ENCODE measurements around the gene ZKSCAN4. TPM values are rescaled to one million over a fixed set of nuclear protein-coding genes. Genes with fewer than 3 reads are reported as not detected.

ZKSCAN4 gene
- total RNA-seq, 1 donor from 2014 or later, result 3.9 TPM

DNA sequence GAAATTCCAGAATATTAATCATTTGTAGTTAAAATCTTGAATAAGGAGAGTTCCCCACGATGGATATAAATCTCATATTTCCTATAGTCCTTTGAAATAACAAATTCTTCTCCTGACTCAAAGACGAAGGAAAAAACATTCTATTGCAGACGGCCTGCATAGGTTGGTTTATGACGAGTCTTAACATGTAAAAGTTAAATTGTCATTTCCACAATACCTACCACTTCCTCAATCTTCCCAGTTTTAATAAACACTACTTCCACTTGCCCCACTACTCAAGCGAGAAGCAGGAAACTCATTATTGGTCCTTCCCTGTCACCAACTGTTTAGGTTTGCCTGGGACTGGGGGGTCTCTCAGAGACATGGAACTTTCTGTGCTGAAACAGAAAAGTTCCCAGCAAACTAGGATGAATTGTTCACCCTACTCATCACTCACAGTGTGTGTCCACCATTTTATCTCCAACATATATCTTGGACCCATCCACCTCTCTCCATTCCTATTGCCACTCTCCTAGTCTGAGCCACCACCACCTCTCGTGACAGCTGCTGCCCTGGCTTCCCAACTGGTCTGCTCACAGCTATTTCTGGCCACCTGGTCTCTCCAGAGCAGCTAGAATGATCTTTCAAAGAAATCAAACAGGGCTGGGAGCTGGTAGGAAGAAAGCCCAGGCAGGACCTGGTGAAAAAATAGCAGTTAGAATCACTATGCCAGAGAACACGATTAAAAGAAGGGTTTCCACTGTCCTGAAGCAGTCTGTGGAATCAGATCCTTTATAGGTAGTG lies 42.1 kb downstream of the ZKSCAN4 start:
- no peak overlapping the region for H3K4me3 ChIP-seq (ENCODE audit: insufficient read depth, low read depth, low read length)
- no peaks in the 10 kb centered on the region for H3K79me2 ChIP-seq (ENCODE audit: insufficient read depth, low read length)
- no peak for TF ChIP-seq CTCF (IDR thresholded peaks at IDR 0.05; ENCODE audit: insufficient read depth, low read depth, low read length)
- no peak for TF ChIP-seq EZH2 (IDR thresholded peaks at IDR 0.05; ENCODE audit: insufficient read depth, low read length)
- H2AFZ ChIP-seq (ENCODE audit: low read depth, low read length), result no peak overlapping the region
- H3K9ac ChIP-seq (ENCODE audit: low read length), result no peak overlapping the region
- peaks cover 5% of the 10 kb centered on the region for H3K4me1 Mint-ChIP-seq (ENCODE audit: low read depth, unreplicated experiment)
- FAIRE-seq (no peak), DNase-seq (ENCODE audit: low read depth) (no peak)
- no peak overlapping the region for H3K27ac ChIP-seq (ENCODE audit: low read depth, low read length)
- H3K27me3 ChIP-seq (ENCODE audit: insufficient read depth, low read length), result peaks cover 62% of the 10 kb centered on the region
- no peak overlapping the region for H3K27ac Mint-ChIP-seq (ENCODE audit: unreplicated experiment)
- H3K27me3 Mint-ChIP-seq (ENCODE audit: low read depth, unreplicated experiment), result peaks cover 57% of the 10 kb centered on the region
- no peaks in the 10 kb centered on the region for H3K9me3 Mint-ChIP-seq (ENCODE audit: unreplicated experiment)
- no peak overlapping the region for H3K4me3 Mint-ChIP-seq (ENCODE audit: unreplicated experiment)
- H3K4me1 ChIP-seq (ENCODE audit: insufficient read depth, low read length), result peaks cover 18% of the 10 kb centered on the region
- H3K36me3 ChIP-seq (ENCODE audit: insufficient read depth, low read length), result no peaks in the 10 kb centered on the region
- H3K36me3 Mint-ChIP-seq (ENCODE audit: low read depth, unreplicated experiment), result no peaks in the 10 kb centered on the region
- H4K20me1 ChIP-seq (ENCODE audit: insufficient read depth, low read length), result no peaks in the 10 kb centered on the region
- H3K4me2 ChIP-seq (ENCODE audit: low read length), result no peak overlapping the region
- no peaks in the 10 kb centered on the region for H3K9me3 ChIP-seq (ENCODE audit: insufficient read depth, low read depth, low read length)

- peaks cover 18% of the 10 kb centered on the region for H3K4me1 ChIP-seq (ENCODE audit: insufficient read depth, low read length)
- H3K4me2 ChIP-seq (ENCODE audit: low read length), result peak overlapping the region; percentile 96
- H3K27me3 ChIP-seq (ENCODE audit: insufficient read depth, low read length), result peaks cover 62% of the 10 kb centered on the region
- Mint-ChIP-seq H3K36me3 (ENCODE audit: low read depth, unreplicated experiment) (no peaks in the 10 kb centered on the region), H3K9me3 (ENCODE audit: unreplicated experiment) (no peaks in the 10 kb centered on the region), H3K27ac (ENCODE audit: unreplicated experiment) (peak overlapping the region; percentile 36), H3K4me1 (ENCODE audit: low read depth, unreplicated experiment) (peaks cover 5% of the 10 kb centered on the region), H3K4me3 (ENCODE audit: unreplicated experiment) (peak overlapping the region; percentile 91), H3K27me3 (ENCODE audit: low read depth, unreplicated experiment) (peaks cover 61% of the 10 kb centered on the region)
- H3K9me3 ChIP-seq (ENCODE audit: insufficient read depth, low read depth, low read length), result peaks cover under 1% of the 10 kb centered on the region
- peak overlapping the region; percentile 65 for H3K9ac ChIP-seq (ENCODE audit: low read length)
- H3K4me3 ChIP-seq (ENCODE audit: insufficient read depth, low read depth, low read length), result peak overlapping the region; percentile 64
- no peak overlapping the region for H3K27ac ChIP-seq (ENCODE audit: low read depth, low read length)
- H3K36me3 ChIP-seq (ENCODE audit: insufficient read depth, low read length), result no peaks in the 10 kb centered on the region
- no peak for FAIRE-seq
- no peak for DNase-seq (ENCODE audit: low read depth)
- H4K20me1 ChIP-seq (ENCODE audit: insufficient read depth, low read length), result no peaks in the 10 kb centered on the region
- peak overlapping the region; percentile 93 for H2AFZ ChIP-seq (ENCODE audit: low read depth, low read length)
- TF ChIP-seq EZH2 (IDR thresholded peaks at IDR 0.05; ENCODE audit: insufficient read depth, low read length), result no peak
- no peak for TF ChIP-seq CTCF (IDR thresholded peaks at IDR 0.05; ENCODE audit: insufficient read depth, low read depth, low read length)
- H3K79me2 ChIP-seq (ENCODE audit: insufficient read depth, low read length), result no peaks in the 10 kb centered on the region
Observed at GRCh38 chr6:28208111-28208659, 43.9 kb downstream of the ZKSCAN4 start.
